GM21576 (cell line): Measurements from ENCODE around the gene MAP4K4.

ENCODE experiments used
- ATAC-seq: cut with Tn5 transposase; IDR thresholded peaks from one replicate; pipeline ENCODE4 v1.9.1; 2021; ENCODE audit warnings: mild to moderate bottlenecking, moderate library complexity; ENCODE audit not compliant: unreplicated experiment

The MAP4K4 gene

GRCh38 chr2:101788565-101788964, 91.1 kb downstream of the MAP4K4 start:
- ATAC-seq = no peak

- no peak for ATAC-seq
Measured at GRCh38 chr2:101788995-101789970, 91.8 kb downstream of the MAP4K4 start.

GRCh38 chr2:101790416-101790815, 92.9 kb downstream of the MAP4K4 start:
- no peak for ATAC-seq

- ATAC-seq = no peak
Measured at GRCh38 chr2:101790857-101791256, 93.3 kb downstream of the MAP4K4 start.

GRCh38 chr2:101792208-101792607, 94.7 kb downstream of the MAP4K4 start:
- ATAC-seq = no peak

- ATAC-seq = no peak
Measured at GRCh38 chr2:101793277-101793969, 95.9 kb downstream of the MAP4K4 start.

GRCh38 chr2:101794141-101794540, 96.6 kb downstream of the MAP4K4 start:
- no peak for ATAC-seq

- no peak for ATAC-seq
Measured at GRCh38 chr2:101795033-101795432, 97.5 kb downstream of the MAP4K4 start.

GRCh38 chr2:101796825-101797600, 99.5 kb downstream of the MAP4K4 start:
- ATAC-seq = no peak

GRCh38 chr2:101801496-101801895, 104.0 kb downstream of the MAP4K4 start:
- no peak for ATAC-seq

- no peak for ATAC-seq
Measured at GRCh38 chr2:101802329-101802728, 104.8 kb downstream of the MAP4K4 start.

GRCh38 chr2:101803128-101803527, 105.6 kb downstream of the MAP4K4 start:
- no peak for ATAC-seq

- ATAC-seq = no peak
Measured at GRCh38 chr2:101803945-101804696, 106.6 kb downstream of the MAP4K4 start.

GRCh38 chr2:101805152-101806088, 107.9 kb downstream of the MAP4K4 start:
- no peak for ATAC-seq

GRCh38 chr2:101806123-101806522, 108.6 kb downstream of the MAP4K4 start:
- no peak for ATAC-seq

GRCh38 chr2:101806701-101807100, 109.2 kb downstream of the MAP4K4 start:
- no peak for ATAC-seq

- no peak for ATAC-seq
Measured at GRCh38 chr2:101807242-101807641, 109.7 kb downstream of the MAP4K4 start.

- no peak for ATAC-seq
Measured at GRCh38 chr2:101808006-101808562, 110.6 kb downstream of the MAP4K4 start.

GRCh38 chr2:101809698-101810097, 112.2 kb downstream of the MAP4K4 start:
- ATAC-seq = no peak
